Stimulated activated CD8-positive, alpha-beta memory T cell treated with anti-CD3 and anti-CD28 coated beads, Interleukin-15, amount 100 ng/mL, for 4 hours (primary cell): ENCODE results near the gene RAPSN.

Experiments used
- DNase-seq, 2 donors: peaks; one replicate each; pipeline ENCODE4 v3.0.0-alpha.2; 2020; ENCODE audit warnings: low read depth in 2 of 2

The RAPSN gene

GRCh38 chr11:47448566-47449427 lies at the start of gene RAPSN:
RAPSN (minus strand) TSS chr11:47449136; CDS start chr11:47448964, 172 bp downstream.
- DNase-seq, result no peak

GRCh38 chr11:47498149-47498548 lies 49.2 kb upstream of the RAPSN start:
- DNase-seq, result no peak

- no peak for DNase-seq
Measured at GRCh38 chr11:47496808-47497207, 47.9 kb upstream of the RAPSN start.

GRCh38 chr11:47495856-47496217 lies 46.9 kb upstream of the RAPSN start:
- no peak for DNase-seq

GRCh38 chr11:47495011-47495855 lies 46.3 kb upstream of the RAPSN start:
- no peak for DNase-seq

GRCh38 chr11:47489395-47489755 lies 40.4 kb upstream of the RAPSN start:
- DNase-seq, result no peak

GRCh38 chr11:47488674-47489394 lies 39.9 kb upstream of the RAPSN start:
- no peak for DNase-seq

- no peak for DNase-seq
Measured at GRCh38 chr11:47488111-47488510, 39.2 kb upstream of the RAPSN start.

- DNase-seq, result no peak
Measured at GRCh38 chr11:47487421-47487820, 38.5 kb upstream of the RAPSN start.

GRCh38 chr11:47485107-47485506 lies 36.2 kb upstream of the RAPSN start:
- DNase-seq, result no peak

- DNase-seq, result no peak
Measured at GRCh38 chr11:47483457-47483856, 34.5 kb upstream of the RAPSN start.

GRCh38 chr11:47480762-47481161 lies 31.8 kb upstream of the RAPSN start:
- DNase-seq, result no peak

GRCh38 chr11:47478651-47479329 lies 29.9 kb upstream of the RAPSN start:
- no peak for DNase-seq

GRCh38 chr11:47477753-47478152 lies 28.8 kb upstream of the RAPSN start:
- no peak for DNase-seq

- no peak for DNase-seq
Measured at GRCh38 chr11:47477323-47477722, 28.4 kb upstream of the RAPSN start.

GRCh38 chr11:47470671-47471070 lies 21.7 kb upstream of the RAPSN start:
- no peak for DNase-seq

- no peak for DNase-seq
Measured at GRCh38 chr11:47469361-47470179, 20.6 kb upstream of the RAPSN start.

- DNase-seq, result no peak
Measured at GRCh38 chr11:47468598-47469214, 19.8 kb upstream of the RAPSN start.

GRCh38 chr11:47467357-47467756 lies 18.4 kb upstream of the RAPSN start:
- DNase-seq, result no peak

- no peak for DNase-seq
Measured at GRCh38 chr11:47466701-47467250, 17.8 kb upstream of the RAPSN start.
